Measurements from ENCODE around the gene KPRP.

KPRP gene

GRCh38 chr1:152770411-152770810 is 12.6 kb downstream of the KPRP start:
- no peak for DNase-seq (ENCODE audit: low read depth in 2 of 2)

- DNase-seq (ENCODE audit: low read depth in 2 of 2), result no peak
These were observed 17.1 kb downstream of the KPRP start, which contains the start of gene LCE1F for GRCh38 chr1:152774875-152775274. Gene LCE1F (plus strand): TSS chr1:152775140. CDS start chr1:152776372, 1,232 bp downstream.

- no peak for DNase-seq (ENCODE audit: low read depth in 2 of 2)
These were observed 18.5 kb downstream of the KPRP start for GRCh38 chr1:152776361-152776760.

GRCh38 chr1:152777510-152778137 is 19.8 kb downstream of the KPRP start:
- DNase-seq (ENCODE audit: low read depth in 2 of 2), result no peak

- no peak for DNase-seq (ENCODE audit: low read depth in 2 of 2)
These were observed 25.3 kb downstream of the KPRP start for GRCh38 chr1:152783095-152783494.

- DNase-seq (ENCODE audit: low read depth in 2 of 2), result no peak
These were observed 28.3 kb downstream of the KPRP start, which contains the start of gene LCE1E for GRCh38 chr1:152786077-152786476. Gene LCE1E (plus strand): TSS chr1:152786257. CDS start chr1:152787300, 1,043 bp downstream.

- no peak for DNase-seq (ENCODE audit: low read depth in 2 of 2)
These were observed 37.9 kb downstream of the KPRP start for GRCh38 chr1:152795686-152796085.

- no peak for DNase-seq (ENCODE audit: low read depth in 2 of 2)
These were observed 38.6 kb downstream of the KPRP start, which contains the start of gene LCE1D for GRCh38 chr1:152796421-152796820. Gene LCE1D (plus strand): TSS chr1:152796721. CDS start chr1:152797795, 1,074 bp downstream.

GRCh38 chr1:152801333-152801732 is 43.5 kb downstream of the KPRP start:
- no peak for DNase-seq (ENCODE audit: low read depth in 2 of 2)

- DNase-seq (ENCODE audit: low read depth in 2 of 2), result no peak
These were observed 48.8 kb downstream of the KPRP start, which contains the start of gene LCE1C for GRCh38 chr1:152806576-152806975. Gene LCE1C (minus strand): TSS chr1:152806651. CDS start chr1:152805478, 1,173 bp downstream.

- DNase-seq (ENCODE audit: low read depth in 2 of 2), result no peak
These were observed 53.2 kb downstream of the KPRP start for GRCh38 chr1:152811050-152811449.
